CD14-positive monocyte (primary cell): ENCODE data around the gene MYO3B. TPM values are rescaled to one million over a fixed set of nuclear protein-coding genes. Genes with fewer than 3 reads are reported as not detected.

Experiments used
- DNase-seq, 3 donors: peaks; one replicate each; pipeline ENCODE4 v3.0.0-alpha.2; 2011 to 2022
- H2AFZ ChIP-seq: 2 replicates; pipeline ENCODE4 v1.6.0; 2012; ENCODE audit warnings: mild to moderate bottlenecking, low read depth, low read length, inconsistent platforms; ENCODE audit not compliant: insufficient read depth, poor library complexity, severe bottlenecking
- H3K27ac ChIP-seq, 2 donors: 1 replicate in 1 of 2; 2 replicates in 1 of 2; pipeline ENCODE4 v1.5.1; 2012 to 2013; ENCODE audit warnings: low read length in 2 of 2, control low read depth in 1 of 2, inconsistent platforms in 1 of 2, low read depth in 1 of 2, mild to moderate bottlenecking in 1 of 2
- H3K27me3 ChIP-seq, 2 donors: one replicate each; pipeline versions ENCODE4 v1.6.0 to v1.6.1; 2011 to 2013; ENCODE audit warnings: low read length in 2 of 2; ENCODE audit not compliant: control insufficient read depth in 2 of 2, insufficient read depth in 2 of 2
- H3K36me3 ChIP-seq, 2 donors: replicated peaks in 1 of 2; 1 replicate in 1 of 2; 2 replicates in 1 of 2; pipeline versions ENCODE4 v1.5.1 to v1.6.1; 2012 to 2013; ENCODE audit warnings: low read length in 2 of 2, control low read depth in 1 of 2, inconsistent platforms in 1 of 2, mild to moderate bottlenecking in 1 of 2; ENCODE audit not compliant: insufficient read depth in 2 of 2, control insufficient read depth in 1 of 2
- H3K4me1 ChIP-seq, 2 donors: 1 replicate in 1 of 2; 2 replicates in 1 of 2; pipeline versions ENCODE4 v1.5.1 to v1.6.1; 2012 to 2013; ENCODE audit warnings: low read length in 2 of 2, control low read depth in 1 of 2, inconsistent platforms in 1 of 2, mild to moderate bottlenecking in 1 of 2, moderate library complexity in 1 of 2; ENCODE audit not compliant: insufficient read depth in 2 of 2, control insufficient read depth in 1 of 2
- H3K4me2 ChIP-seq: replicated peaks from 2 replicates; pipeline ENCODE3; 2012; ENCODE audit warnings: low read length, moderate library complexity, mild to moderate bottlenecking; ENCODE audit not compliant: poor library complexity, severe bottlenecking; ENCODE audit errors: extremely low read depth
- H3K4me3 ChIP-seq, 3 experiments: fragments of 200-600 bp in 1 of 3; sonication (generic) in 1 of 3; replicated peaks in 1 of 3; 1 replicate in 2 of 3; 2 replicates in 1 of 3; pipeline ENCODE4 v1.5.1; 2011 to 2013; ENCODE audit warnings: low read length in 3 of 3, mild to moderate bottlenecking in 3 of 3, control low read depth in 2 of 3, low read depth in 2 of 3, inconsistent platforms in 1 of 3, moderate library complexity in 1 of 3
- H3K79me2 ChIP-seq: 2 replicates; pipeline ENCODE4 v1.6.0; 2012; ENCODE audit warnings: mild to moderate bottlenecking, control low read depth, inconsistent platforms, low read length, moderate library complexity; ENCODE audit not compliant: insufficient read depth
- H3K9ac ChIP-seq: 2 replicates; pipeline ENCODE4 v1.6.0; 2017; ENCODE audit warnings: low read length, mild to moderate bottlenecking; ENCODE audit not compliant: insufficient read depth, poor library complexity, severe bottlenecking
- H3K9me3 ChIP-seq, 2 donors: replicated peaks in 1 of 2; 1 replicate in 1 of 2; 2 replicates in 1 of 2; pipeline versions ENCODE4 v1.5.1 to v1.6.1; 2012 to 2013; ENCODE audit warnings: low read length in 2 of 2, control low read depth in 1 of 2; ENCODE audit not compliant: control insufficient read depth in 1 of 2, insufficient read depth in 1 of 2
- H4K20me1 ChIP-seq: 2 replicates; pipeline ENCODE4 v1.6.0; 2012; ENCODE audit warnings: mild to moderate bottlenecking, low read length, control low read depth, moderate library complexity; ENCODE audit not compliant: insufficient read depth
- H3K27ac Mint-ChIP-seq, 7 donors: one replicate each; pipeline ENCODE4 v1.8.0; 2020; ENCODE audit warnings: mild to moderate bottlenecking in 7 of 7, mixed read lengths in 7 of 7, moderate library complexity in 6 of 7, inconsistent platforms in 2 of 7
- H3K27me3 Mint-ChIP-seq, 3 donors: one replicate each; pipeline ENCODE4 v1.8.0; 2021 to 2022; ENCODE audit warnings: low read depth in 3 of 3, mild to moderate bottlenecking in 3 of 3, mixed read lengths in 3 of 3, moderate library complexity in 3 of 3, inconsistent platforms in 1 of 3
- H3K36me3 Mint-ChIP-seq, 2 donors: one replicate each; pipeline ENCODE4 v1.8.0; 2020; ENCODE audit warnings: mixed read lengths in 2 of 2, inconsistent platforms in 1 of 2, mild to moderate bottlenecking in 1 of 2
- H3K4me1 Mint-ChIP-seq: one replicate; pipeline ENCODE4 v1.8.0; 2020; ENCODE audit warnings: mild to moderate bottlenecking, mixed read lengths
- H3K4me3 Mint-ChIP-seq, 2 donors: one replicate each; pipeline ENCODE4 v1.8.0; 2020; ENCODE audit warnings: mild to moderate bottlenecking in 2 of 2, mixed read lengths in 2 of 2, moderate library complexity in 1 of 2
- H3K9me3 Mint-ChIP-seq, 7 donors: one replicate each; pipeline ENCODE4 v1.8.0; 2020 to 2022; ENCODE audit warnings: mixed read lengths in 7 of 7, mild to moderate bottlenecking in 6 of 7, moderate library complexity in 6 of 7, inconsistent platforms in 2 of 7
- CTCF ChIP-seq: fragments of 200-600 bp; IDR thresholded peaks from one replicate; pipeline ENCODE4 v1.8.0; 2022; ENCODE audit warnings: antibody characterized with exemption, mild to moderate bottlenecking
- WGBS: methylation state at CpG from one replicate; pipeline ENCODE4 v1.1.5; 2013; ENCODE audit warnings: missing lambda C conversion rate; ENCODE audit not compliant: insufficient coverage; 5-methylcytosine and 5-hydroxymethylcytosine counted together
- intact Hi-C, 2 donors: fragments of 100-400 bp; cut with micrococcal nuclease; formaldehyde crosslinking; loops; one replicate each; pipeline versions ENCODE4 v1.15.0 to v1.15.1; 2023
- polyA plus RNA-seq, 3 donors: library from polyadenylated mRNA; depleted of rRNA in 1 of 3; unstranded in 2 of 3; stranded (reverse) in 1 of 3; fragments of 300-500 nt in 2 of 3; fragments of >200 nt in 1 of 3; fragmentation: Illumina TruSeq in 2 of 3; gene quantifications; 1 replicate in 2 of 3; 2 replicates in 1 of 3; pipeline ENCODE4 v1.2.3, GENCODE V29; 2012 to 2021

Gene MYO3B
- polyA plus RNA-seq, 3 donors, result not detected

- no peak overlapping the region for H3K27ac Mint-ChIP-seq
- no peaks in the 10 kb centered on the region for H3K36me3 Mint-ChIP-seq
- H3K36me3 ChIP-seq, result no peaks in the 10 kb centered on the region
- peaks cover 0 to 1% (median 0%) of the 10 kb centered on the region in 3 donors for H3K27me3 Mint-ChIP-seq
- H3K27ac ChIP-seq, result no peak overlapping the region
- no peak for TF ChIP-seq CTCF
- no peaks in the 10 kb centered on the region for H3K4me1 ChIP-seq
- no peaks in the 10 kb centered on the region for H3K9me3 ChIP-seq
- no peaks in the 10 kb centered on the region for H3K4me1 Mint-ChIP-seq
- H3K4me3 ChIP-seq, result no peak overlapping the region
- peaks cover 0 to 2% (median 0%) of the 10 kb centered on the region in 7 donors for H3K9me3 Mint-ChIP-seq
- H3K79me2 ChIP-seq, result no peaks in the 10 kb centered on the region
- no CpG with 5 or more reads among the region's 1 CpG for WGBS
- intact Hi-C loops, result no loop called here
- no peak overlapping the region for H2AFZ ChIP-seq
- no peak overlapping the region for H3K4me2 ChIP-seq
- H4K20me1 ChIP-seq, result no peaks in the 10 kb centered on the region
- H3K4me3 Mint-ChIP-seq, result no peak overlapping the region
- no peaks in the 10 kb centered on the region for H3K27me3 ChIP-seq
- DNase-seq, result no peak
- H3K9ac ChIP-seq, result no peak overlapping the region
Observed at GRCh38 chr2:170166735-170167134, 11.2 kb upstream of the MYO3B start.

GRCh38 chr2:170170281-170171040 is 7.5 kb upstream of the MYO3B start:
- Histone ChIP-seq H3K27me3 (no peaks in the 10 kb centered on the region), H3K9me3 (no peaks in the 10 kb centered on the region), H2AFZ (no peak overlapping the region), H3K27ac (no peak overlapping the region), H3K9ac (no peak overlapping the region), H3K36me3 (no peaks in the 10 kb centered on the region), H3K4me3 (no peak overlapping the region), H3K4me2 (no peak overlapping the region), H4K20me1 (no peaks in the 10 kb centered on the region), H3K79me2 (no peaks in the 10 kb centered on the region), H3K4me1 (no peaks in the 10 kb centered on the region)
- no peak for DNase-seq
- no peaks in the 10 kb centered on the region for H3K27me3 Mint-ChIP-seq
- H3K9me3 Mint-ChIP-seq, result peaks cover 0 to 2% (median 0%) of the 10 kb centered on the region in 7 donors
- H3K27ac Mint-ChIP-seq, result no peak overlapping the region
- H3K4me1 Mint-ChIP-seq, result no peaks in the 10 kb centered on the region
- no peak overlapping the region for H3K4me3 Mint-ChIP-seq
- no peaks in the 10 kb centered on the region for H3K36me3 Mint-ChIP-seq
- WGBS, result 91% methylated on average over 4 of the region's 5 CpGs
- TF ChIP-seq CTCF, result no peak
- intact Hi-C loops, result no loop called here
